B cell (primary cell): ENCODE data around the gene DPRX.

Experiments
- EZH2 ChIP-seq: IDR thresholded peaks from 2 replicates; pipeline ENCODE4 v1.6.1; 2012; ENCODE audit warnings: borderline replicate concordance, low read depth, mild to moderate bottlenecking, moderate library complexity, low read length; ENCODE audit not compliant: insufficient read depth, poor library complexity, severe bottlenecking
- TF ChIP-seq, protein P1 (sequence below): fragments of 200-600 bp; IDR thresholded peaks from one replicate; pipeline ENCODE4 v1.8.0; 2022; ENCODE audit warnings: antibody characterized with exemption, mild to moderate bottlenecking

DNA sequence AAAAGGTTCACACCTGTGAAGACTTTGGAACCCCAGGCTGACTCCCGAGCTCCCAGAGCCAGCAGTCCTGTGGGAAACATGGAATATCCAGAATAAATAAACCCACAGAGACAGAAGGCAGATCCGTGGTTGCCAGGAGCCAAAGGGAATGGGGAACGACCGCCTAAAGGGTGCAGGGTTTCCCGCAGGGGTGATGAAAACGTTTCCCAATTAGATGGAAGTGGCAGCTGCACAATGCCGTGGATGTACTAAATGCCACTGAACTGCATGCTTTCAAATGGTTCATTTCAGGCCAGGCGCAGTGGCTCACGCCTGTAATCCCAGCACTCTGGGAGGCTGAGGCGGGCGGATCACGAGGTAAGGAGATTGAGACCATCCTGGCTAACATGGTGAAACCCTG lies 23.4 kb upstream of the DPRX start:
- TF ChIP-seq, protein P1, sequence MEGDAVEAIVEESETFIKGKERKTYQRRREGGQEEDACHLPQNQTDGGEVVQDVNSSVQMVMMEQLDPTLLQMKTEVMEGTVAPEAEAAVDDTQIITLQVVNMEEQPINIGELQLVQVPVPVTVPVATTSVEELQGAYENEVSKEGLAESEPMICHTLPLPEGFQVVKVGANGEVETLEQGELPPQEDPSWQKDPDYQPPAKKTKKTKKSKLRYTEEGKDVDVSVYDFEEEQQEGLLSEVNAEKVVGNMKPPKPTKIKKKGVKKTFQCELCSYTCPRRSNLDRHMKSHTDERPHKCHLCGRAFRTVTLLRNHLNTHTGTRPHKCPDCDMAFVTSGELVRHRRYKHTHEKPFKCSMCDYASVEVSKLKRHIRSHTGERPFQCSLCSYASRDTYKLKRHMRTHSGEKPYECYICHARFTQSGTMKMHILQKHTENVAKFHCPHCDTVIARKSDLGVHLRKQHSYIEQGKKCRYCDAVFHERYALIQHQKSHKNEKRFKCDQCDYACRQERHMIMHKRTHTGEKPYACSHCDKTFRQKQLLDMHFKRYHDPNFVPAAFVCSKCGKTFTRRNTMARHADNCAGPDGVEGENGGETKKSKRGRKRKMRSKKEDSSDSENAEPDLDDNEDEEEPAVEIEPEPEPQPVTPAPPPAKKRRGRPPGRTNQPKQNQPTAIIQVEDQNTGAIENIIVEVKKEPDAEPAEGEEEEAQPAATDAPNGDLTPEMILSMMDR, result no peak
- TF ChIP-seq EZH2, result no peak
